CD4-positive, alpha-beta T cell treated with Interleukin-21 for 1 hour (primary cell): Measurements from ENCODE around the gene FAM20C.

ENCODE experiments used
- DNase-seq: peaks from one replicate; pipeline ENCODE4 v3.0.0-alpha.2; 2020

FAM20C gene

GRCh38 chr7:278081-278480 lies 85.7 kb downstream of the FAM20C start:
- DNase-seq = no peak

GRCh38 chr7:279821-280220 lies 87.5 kb downstream of the FAM20C start:
- DNase-seq = no peak

DNA sequence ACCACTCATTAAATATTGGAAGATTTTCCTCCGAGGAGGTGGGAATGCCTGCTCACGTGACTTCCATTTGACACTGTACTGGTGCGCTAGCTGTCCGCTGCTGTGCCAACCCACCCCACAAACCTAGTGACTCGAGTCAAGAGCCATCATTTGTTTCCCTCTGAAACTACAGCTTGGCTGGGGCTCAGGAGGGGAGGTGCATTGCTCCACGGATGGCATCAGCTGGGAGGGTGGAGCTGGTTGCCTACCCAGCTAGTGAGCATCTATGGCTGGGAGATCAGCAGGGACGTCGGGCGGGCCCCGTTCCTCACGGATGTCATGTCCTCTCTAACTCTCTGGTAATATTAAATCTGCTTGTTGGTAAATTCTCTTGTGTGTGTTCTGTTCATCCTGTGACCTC lies 88.1 kb downstream of the FAM20C start:
- DNase-seq = no peak

DNA sequence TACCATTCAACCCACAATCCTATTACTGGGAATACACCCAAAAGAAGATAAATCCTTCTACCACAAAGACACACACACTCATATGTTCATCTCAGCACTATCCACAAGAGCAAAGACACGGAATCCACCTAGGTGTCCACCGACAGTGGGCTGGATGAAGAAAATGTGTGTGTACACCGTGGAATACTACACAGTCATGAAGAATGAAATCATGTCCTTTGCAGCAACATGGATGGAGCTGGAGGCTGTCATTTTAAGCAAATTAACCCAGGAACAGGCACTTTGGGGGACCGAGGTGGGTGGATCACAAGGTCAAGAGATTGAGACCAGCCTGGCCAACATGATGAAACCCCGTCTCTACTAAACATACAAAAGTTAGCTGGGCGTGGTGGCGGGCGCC lies 89.3 kb downstream of the FAM20C start:
- DNase-seq = no peak

- no peak for DNase-seq
Measured at GRCh38 chr7:282621-283020, 90.2 kb downstream of the FAM20C start.

DNA sequence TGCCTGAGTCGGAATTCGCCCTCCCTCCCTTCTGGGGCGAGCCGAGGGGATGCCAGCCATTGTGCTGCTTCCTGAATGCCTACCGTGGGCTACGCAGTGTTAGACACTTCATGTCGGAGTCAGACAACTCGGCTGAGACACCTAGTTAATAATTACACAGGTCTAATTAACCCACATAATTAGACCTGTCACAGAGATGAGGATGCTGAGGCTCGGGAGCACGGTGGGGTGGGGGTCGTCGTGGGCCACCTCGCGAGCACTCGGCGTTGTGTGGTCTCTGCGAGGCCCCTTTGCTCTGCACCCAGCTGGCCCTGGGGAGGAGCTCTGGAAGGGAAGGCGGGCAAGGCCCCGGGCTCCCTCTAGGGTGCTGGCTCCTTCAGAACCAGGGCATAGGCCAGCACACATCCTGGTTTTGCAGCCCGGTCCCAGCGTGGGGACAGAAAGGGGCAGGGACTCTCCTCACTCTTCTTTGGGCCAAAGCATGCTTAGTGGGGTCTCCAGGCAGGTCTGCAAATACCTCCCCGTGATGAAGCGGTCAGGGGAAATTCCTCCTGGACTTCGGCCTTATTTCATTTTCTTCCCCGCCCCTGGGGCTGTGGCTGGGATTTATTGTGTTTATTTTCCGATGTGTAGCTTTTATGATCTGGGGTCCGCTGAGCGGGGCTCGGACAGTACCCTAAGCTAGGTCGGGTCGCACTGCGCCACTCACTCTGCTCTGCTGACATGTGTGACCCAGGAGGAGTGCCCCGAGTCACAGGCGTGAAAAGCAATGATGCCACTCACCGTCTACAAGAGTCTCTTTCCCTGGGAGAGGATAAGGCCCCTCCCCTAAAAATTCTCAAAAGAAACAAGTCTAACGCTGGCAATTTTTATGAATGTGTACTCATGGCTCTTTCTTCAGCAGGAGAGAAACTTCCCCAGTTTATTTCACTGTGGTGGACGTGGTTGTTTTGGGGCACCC lies 92.7 kb downstream of the FAM20C start:
- DNase-seq = no peak

DNA sequence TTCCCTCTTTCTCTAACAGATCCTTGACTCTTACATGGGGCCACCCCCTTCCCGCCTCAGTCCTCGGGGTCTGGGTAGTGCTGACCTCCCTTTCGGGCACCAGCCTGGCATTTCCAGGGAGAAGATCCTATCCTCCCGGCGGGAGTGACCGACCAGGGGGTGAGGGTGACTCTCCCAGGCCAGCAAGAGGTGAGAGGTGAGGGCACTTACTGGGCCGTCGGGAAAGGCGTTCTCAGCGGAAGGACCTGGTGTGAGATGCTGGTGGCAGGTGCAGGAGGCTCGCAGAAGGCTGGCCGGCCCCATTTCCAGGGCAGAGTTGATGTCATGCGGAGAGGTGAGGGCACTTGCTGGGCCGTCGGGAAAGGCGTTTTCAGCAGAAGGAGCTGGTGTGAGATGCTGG lies 93.4 kb downstream of the FAM20C start:
- no peak for DNase-seq

DNA sequence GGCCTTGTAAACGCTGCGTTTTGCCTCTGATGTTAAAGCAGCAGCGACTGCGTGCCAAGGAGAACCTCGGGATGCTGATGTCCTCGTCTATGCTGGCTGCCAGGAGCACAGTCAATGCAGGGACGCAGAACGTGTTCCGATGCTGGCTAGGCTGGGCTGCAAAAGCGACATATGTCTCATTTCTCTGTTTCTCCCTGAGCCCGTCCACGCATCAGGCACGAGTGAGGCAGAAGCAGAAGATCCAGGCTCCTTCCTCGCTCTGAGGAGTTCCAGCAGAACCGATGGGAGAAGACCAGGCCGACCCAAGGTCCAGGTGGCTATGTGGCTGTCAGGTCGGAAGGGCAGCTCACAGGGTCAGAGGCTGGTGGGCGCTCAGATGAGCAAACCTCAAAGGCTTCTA lies 93.9 kb downstream of the FAM20C start:
- DNase-seq = no peak

DNA sequence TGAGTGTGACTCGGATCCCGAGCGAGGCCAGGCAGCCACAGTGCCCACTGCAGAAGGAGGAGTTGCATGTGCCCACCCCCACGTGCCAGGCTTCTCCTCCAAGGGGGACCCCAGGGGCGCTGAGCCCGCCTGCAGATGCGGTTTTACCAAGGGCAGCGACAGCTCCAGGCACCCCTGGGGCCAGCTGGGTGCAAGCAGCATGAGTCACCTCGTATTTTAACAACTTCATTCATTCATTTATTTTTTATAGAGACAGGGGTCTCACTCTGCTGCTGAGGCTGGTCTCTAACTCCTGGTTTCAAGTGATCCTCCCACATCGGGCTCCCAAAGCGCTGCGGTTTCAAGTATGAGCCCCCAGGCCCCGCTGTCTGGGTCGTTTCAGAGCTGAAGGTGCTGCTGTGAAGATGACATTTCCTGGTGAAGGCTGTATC lies 96.3 kb downstream of the FAM20C start:
- no peak for DNase-seq

DNA sequence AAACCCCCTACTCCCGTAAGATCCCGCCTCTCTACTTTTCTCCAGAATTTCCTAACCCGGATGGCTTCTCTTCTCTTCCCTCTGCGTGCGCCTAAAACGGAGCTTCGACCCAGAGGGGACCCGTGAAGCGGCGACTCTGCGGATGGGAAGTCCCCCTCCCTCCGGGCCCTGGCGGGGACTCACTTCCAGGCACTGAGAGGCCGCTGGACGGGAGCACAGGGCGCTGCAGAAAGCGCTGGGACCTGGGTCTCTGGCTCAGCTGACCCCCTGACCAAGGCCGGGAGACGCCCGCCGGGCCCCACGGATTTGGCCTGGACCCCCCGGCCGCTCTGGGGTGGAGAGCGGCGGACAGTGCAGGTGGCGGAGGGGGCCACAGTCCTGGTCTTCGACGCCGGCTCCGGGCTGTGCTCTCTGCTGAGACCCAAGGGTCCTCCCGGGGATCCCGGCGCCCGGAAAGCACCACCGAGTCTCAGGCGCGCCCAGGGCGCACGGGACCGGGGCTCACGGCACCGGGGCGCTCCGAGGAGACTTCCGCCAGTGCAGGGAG lies 96.9 kb downstream of the FAM20C start:
- no peak for DNase-seq

- no peak for DNase-seq
Measured at GRCh38 chr7:289756-290553, 97.6 kb downstream of the FAM20C start, which contains the start of gene FOXL3. TSS of gene FOXL3 (plus strand) at chr7:290170. CDS start at chr7:290170, 0 bp downstream.

DNA sequence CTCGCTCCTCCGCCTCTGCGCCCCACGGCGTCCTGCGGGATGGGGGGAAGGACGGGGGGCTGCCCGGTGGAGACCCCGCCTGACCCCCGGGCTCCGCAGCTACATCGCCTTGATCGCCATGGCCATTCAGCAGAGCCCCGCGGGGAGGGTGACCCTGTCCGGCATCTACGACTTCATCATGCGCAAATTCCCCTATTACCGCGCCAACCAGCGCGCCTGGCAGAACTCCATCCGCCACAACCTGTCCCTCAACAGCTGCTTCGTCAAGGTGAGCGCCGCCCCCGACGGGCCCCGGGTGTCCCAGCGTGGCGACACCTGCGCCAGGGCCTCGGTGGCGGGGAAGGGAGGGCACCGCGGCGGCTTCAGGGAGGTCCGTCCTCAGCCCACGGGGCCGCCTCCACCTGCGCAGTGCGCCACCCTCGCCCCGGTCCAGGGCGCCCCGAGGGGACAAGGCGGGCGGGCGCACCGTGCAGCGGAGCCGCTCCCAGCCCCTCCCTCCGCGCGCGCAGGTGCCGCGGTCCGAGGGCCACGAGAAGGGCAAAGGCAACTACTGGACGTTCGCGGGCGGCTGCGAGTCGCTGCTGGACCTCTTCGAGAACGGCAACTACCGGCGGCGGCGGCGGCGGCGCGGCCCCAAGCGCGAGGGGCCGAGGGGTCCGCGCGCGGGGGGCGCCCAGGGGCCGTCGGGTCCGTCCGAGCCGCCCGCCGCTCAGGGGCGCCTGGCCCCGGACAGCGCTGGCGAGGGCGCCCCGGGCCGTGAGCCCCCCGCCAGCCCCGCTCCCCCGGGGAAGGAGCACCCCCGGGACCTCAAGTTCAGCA lies 98.4 kb downstream of the FAM20C start:
- DNase-seq = no peak

DNA sequence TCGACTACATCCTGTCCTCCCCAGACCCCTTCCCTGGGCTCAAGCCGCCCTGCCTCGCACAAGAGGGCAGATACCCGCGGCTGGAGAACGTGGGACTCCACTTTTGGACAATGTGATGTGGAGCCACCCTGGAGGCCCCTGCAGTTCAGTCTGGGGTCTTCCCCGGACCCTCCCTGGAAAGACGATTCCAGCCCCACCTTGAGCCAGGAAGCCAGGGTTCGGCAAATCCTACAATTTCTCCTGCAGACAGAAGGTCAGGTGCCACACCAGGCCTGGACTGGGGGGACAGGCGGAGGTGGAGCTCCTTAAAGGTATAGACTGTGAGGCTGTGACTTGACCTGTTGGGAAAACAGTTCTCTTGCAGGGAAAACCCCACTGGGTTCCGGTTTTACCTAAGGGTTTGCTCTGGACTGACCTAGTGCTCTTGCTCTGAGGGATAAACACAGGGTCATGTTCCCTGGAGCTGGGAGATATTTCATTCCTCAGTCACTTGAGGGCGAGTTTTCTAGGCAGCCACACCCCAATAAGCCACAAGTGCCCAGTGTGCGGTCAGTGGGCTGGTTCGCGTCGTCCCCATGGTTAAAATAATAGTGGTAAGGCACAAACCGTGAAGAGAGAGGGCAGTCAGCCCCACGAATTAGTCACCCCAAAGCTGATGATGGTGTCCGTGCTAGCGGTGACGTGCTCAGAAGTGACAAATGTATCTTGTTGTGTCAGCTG lies 99.2 kb downstream of the FAM20C start:
- no peak for DNase-seq

GRCh38 chr7:292226-292625 lies 99.9 kb downstream of the FAM20C start:
- no peak for DNase-seq

- no peak for DNase-seq
Measured at GRCh38 chr7:292826-293225, 100.5 kb downstream of the FAM20C start.

GRCh38 chr7:293681-294439 lies 101.5 kb downstream of the FAM20C start:
- no peak for DNase-seq

DNA sequence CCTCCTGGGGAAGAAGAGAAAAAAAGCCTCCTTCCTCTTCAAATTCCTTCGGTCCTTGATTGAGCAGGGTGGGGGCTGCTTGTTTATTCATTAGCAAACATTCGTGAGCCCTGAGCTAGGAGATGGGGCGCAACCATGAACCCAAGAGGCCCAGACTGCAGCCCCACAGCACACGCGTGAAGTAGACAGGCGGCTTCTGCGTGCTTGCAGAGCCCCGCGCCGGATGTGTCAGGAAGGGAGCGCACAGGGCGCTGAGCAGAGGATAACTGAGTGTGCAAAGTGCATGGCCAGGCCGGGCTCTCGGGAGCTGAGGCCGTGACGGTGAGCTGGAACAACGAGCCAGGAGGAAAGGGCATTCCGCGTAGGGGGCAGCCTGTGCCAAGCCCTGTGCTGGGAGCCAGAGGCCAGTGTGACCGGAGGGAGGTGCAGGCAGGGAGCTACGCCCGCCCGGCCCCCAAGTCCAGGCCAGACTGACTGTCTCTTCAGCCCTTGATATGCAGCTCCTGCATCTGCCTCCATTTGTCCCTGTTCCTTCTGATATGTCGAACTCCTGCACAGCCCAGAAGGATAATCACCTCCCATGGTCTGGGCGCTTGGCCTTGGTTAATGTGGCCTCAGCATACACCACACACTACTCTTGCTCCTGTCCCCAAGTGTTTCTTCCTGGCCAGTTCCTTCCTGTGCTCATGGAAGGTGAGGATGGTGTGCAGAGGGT lies 102.2 kb downstream of the FAM20C start:
- DNase-seq = no peak

GRCh38 chr7:295155-296154 lies 103.1 kb downstream of the FAM20C start:
- no peak for DNase-seq

- no peak for DNase-seq
Measured at GRCh38 chr7:296373-296945, 104.1 kb downstream of the FAM20C start.
